ENCODE data around the gene GPR3.

GPR3 gene

DNA sequence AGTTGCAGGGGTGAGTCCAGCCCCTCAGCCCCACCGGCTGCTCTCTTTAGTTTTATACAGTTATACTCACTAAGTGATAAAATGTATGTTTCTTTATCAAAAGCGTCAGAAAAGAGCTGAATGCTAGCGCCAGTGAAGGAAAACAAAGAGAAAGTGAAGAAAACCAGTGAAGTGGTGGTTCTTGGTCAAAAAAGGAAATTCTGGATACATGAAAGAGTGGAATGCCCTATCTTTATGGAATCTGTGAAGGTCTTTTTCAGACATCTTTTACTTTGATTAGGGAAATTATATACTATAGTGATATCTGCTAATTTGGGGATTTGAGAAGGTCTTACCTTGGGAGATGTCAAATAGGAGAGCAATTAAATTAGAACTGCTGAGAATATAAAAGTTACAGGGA is 41.3 kb downstream of the GPR3 start:
- H2AK5ac ChIP-seq (ENCODE audit: low read length): no peak overlapping the region
- no peak overlapping the region for H3K23ac ChIP-seq (ENCODE audit: low read length)
- H3K4ac ChIP-seq (ENCODE audit: low read depth, low read length): no peak overlapping the region
- DNase-seq: no peak
- H3K56ac ChIP-seq (ENCODE audit: low read length): no peak overlapping the region
- H4K8ac ChIP-seq (ENCODE audit: low read depth, low read length): no peak overlapping the region
- H3K79me2 ChIP-seq (ENCODE audit: control insufficient read depth, insufficient read depth, low read length): peaks cover 20% of the 10 kb centered on the region
- H3K4me1 ChIP-seq (ENCODE audit: control insufficient read depth, low read depth, low read length): peaks cover 23% of the 10 kb centered on the region
- no peaks in the 10 kb centered on the region for H3K36me3 ChIP-seq (ENCODE audit: control insufficient read depth, insufficient read depth, low read length)
- H3K79me1 ChIP-seq (ENCODE audit: low read length): peaks cover 16% of the 10 kb centered on the region
- no peak overlapping the region for H3K9ac ChIP-seq (ENCODE audit: low read length)
- no peak overlapping the region for H2BK15ac ChIP-seq (replicated peaks; ENCODE audit: low read depth)
- no peak overlapping the region for H3K4me2 ChIP-seq (ENCODE audit: low read length)
- H3K4me3 ChIP-seq (ENCODE audit: low read length): no peak overlapping the region
- no peak overlapping the region for H3K27ac ChIP-seq (ENCODE audit: low read depth, low read length)
- no peak overlapping the region for H2BK120ac ChIP-seq (ENCODE audit: low read depth, low read length)
- H3K27me3 ChIP-seq (ENCODE audit: insufficient read depth, low read length, poor library complexity): no peaks in the 10 kb centered on the region
- H2BK5ac ChIP-seq (ENCODE audit: low read length): no peak overlapping the region
- no CpG with 5 or more reads among the region's 3 CpGs for WGBS (ENCODE audit: extremely low coverage, insufficient coverage, low lambda C conversion rate)
- H3K18ac ChIP-seq (ENCODE audit: low read length): no peak overlapping the region
- no peak overlapping the region for H4K5ac ChIP-seq (ENCODE audit: low read length)

DNA sequence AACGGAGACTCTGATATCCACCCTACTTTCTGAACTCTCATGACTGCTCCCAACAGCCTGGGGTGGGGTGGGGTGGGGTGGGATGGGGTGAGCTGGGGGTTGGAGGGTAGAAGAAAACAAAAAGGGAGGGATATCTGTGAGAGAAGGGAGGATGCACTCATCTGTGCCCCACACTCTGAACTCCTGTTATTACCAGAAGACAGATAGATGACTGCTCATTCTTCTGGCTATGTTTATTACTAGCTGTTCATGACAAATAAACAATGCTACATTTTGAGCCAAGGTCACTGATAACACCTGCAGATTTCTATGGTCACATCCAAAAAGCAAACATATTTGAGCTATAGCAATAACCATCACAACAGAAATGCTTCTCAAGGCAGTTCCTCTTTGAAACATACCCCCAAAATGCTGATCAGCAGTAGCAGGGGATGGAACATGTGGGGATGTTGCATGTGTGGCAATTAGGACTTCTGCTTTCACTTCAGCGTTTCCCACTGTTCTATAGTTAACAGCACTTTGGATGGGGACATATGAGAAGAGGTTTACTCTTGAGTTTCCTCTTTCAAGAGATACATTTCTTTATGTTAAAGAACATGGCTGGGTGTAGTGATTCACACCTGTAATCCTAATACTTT is 43.3 kb downstream of the GPR3 start:
- Histone ChIP-seq H2AK5ac (ENCODE audit: low read length) (peak overlapping the region; percentile 72), H3K27me3 (ENCODE audit: insufficient read depth, low read length, poor library complexity) (no peaks in the 10 kb centered on the region), H3K79me1 (ENCODE audit: low read length) (peaks cover 16% of the 10 kb centered on the region), H3K79me2 (ENCODE audit: control insufficient read depth, insufficient read depth, low read length) (peaks cover 21% of the 10 kb centered on the region), H2BK5ac (ENCODE audit: low read length) (no peak overlapping the region), H4K8ac (ENCODE audit: low read depth, low read length) (no peak overlapping the region), H4K5ac (ENCODE audit: low read length) (no peak overlapping the region), H3K23ac (ENCODE audit: low read length) (no peak overlapping the region), H3K4me2 (ENCODE audit: low read length) (no peak overlapping the region), H3K27ac (ENCODE audit: low read depth, low read length) (no peak overlapping the region), H3K4ac (ENCODE audit: low read depth, low read length) (peak overlapping the region; percentile 17), H2BK120ac (ENCODE audit: low read depth, low read length) (peak overlapping the region; percentile 45), H3K9ac (ENCODE audit: low read length) (no peak overlapping the region), H3K4me1 (ENCODE audit: control insufficient read depth, low read depth, low read length) (peaks cover 16% of the 10 kb centered on the region), H3K36me3 (ENCODE audit: control insufficient read depth, insufficient read depth, low read length) (no peaks in the 10 kb centered on the region), H3K56ac (ENCODE audit: low read length) (no peak overlapping the region), H3K4me3 (ENCODE audit: low read length) (no peak overlapping the region), H2BK15ac (replicated peaks; ENCODE audit: low read depth) (no peak overlapping the region), H3K18ac (ENCODE audit: low read length) (no peak overlapping the region)
- no CpG with 5 or more reads among the region's 2 CpGs for WGBS (ENCODE audit: extremely low coverage, insufficient coverage, low lambda C conversion rate)
- DNase-seq: no peak

DNA sequence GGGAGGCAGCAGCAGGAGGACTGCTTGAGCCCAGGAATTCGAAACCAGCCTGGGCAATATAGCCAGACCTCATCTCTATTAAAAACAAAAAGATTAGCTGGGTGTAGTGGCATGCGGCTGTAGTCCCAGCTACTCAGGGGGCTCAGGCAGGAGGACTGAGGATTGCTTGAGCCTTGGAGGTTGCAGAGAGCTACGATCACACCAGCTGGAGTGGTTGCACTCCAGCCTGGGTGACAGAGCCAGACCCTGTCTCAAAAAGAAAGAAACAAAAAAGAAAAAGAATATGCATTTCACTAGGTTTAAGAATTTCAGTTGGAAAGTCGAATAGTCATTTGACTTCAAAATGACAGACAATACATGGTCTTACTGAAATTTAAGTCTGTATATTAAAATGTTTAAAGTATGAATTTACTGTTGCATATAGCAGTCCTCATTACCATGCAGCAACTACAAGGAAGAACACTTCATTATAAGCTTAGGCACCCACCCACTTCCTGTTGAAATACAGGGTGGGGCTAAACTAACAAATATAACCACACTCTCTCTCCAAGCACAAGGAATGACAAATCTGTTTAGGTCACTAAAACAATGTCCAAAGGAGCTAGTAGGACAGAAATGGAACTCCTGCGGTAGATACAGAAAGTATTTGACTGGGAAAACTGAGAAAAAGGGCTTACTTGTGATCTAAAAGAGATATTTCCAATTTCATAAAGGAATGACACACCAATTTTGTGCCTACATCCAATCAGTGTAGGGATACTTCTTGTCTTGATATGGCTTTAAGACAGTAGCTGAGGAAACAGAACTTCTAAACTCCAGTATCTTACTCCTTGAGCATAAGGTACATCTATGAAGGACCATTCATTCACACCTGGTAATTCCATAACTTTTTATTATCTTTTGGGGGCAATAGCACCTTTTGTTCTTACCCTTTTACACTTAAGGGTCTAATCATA is 44.1 kb downstream of the GPR3 start:
- no peak overlapping the region for H2BK15ac ChIP-seq (replicated peaks; ENCODE audit: low read depth)
- DNase-seq: no peak
- no peak overlapping the region for H3K18ac ChIP-seq (ENCODE audit: low read length)
- peak overlapping the region; percentile 13 for H3K27ac ChIP-seq (ENCODE audit: low read depth, low read length)
- no peak overlapping the region for H4K8ac ChIP-seq (ENCODE audit: low read depth, low read length)
- H3K79me1 ChIP-seq (ENCODE audit: low read length): peaks cover 16% of the 10 kb centered on the region
- H3K23ac ChIP-seq (ENCODE audit: low read length): no peak overlapping the region
- H3K56ac ChIP-seq (ENCODE audit: low read length): peak overlapping the region; percentile 17
- no peak overlapping the region for H2BK120ac ChIP-seq (ENCODE audit: low read depth, low read length)
- no peak overlapping the region for H3K9ac ChIP-seq (ENCODE audit: low read length)
- H4K5ac ChIP-seq (ENCODE audit: low read length): no peak overlapping the region
- peaks cover 20% of the 10 kb centered on the region for H3K79me2 ChIP-seq (ENCODE audit: control insufficient read depth, insufficient read depth, low read length)
- H3K4me1 ChIP-seq (ENCODE audit: control insufficient read depth, low read depth, low read length): peaks cover 8% of the 10 kb centered on the region
- peak overlapping the region; percentile 17 for H3K4ac ChIP-seq (ENCODE audit: low read depth, low read length)
- no CpG with 5 or more reads among the region's 5 CpGs for WGBS (ENCODE audit: extremely low coverage, insufficient coverage, low lambda C conversion rate)
- H3K36me3 ChIP-seq (ENCODE audit: control insufficient read depth, insufficient read depth, low read length): no peaks in the 10 kb centered on the region
- no peak overlapping the region for H2BK5ac ChIP-seq (ENCODE audit: low read length)
- no peak overlapping the region for H3K4me2 ChIP-seq (ENCODE audit: low read length)
- no peak overlapping the region for H3K4me3 ChIP-seq (ENCODE audit: low read length)
- no peak overlapping the region for H2AK5ac ChIP-seq (ENCODE audit: low read length)
- no peaks in the 10 kb centered on the region for H3K27me3 ChIP-seq (ENCODE audit: insufficient read depth, low read length, poor library complexity)

DNA sequence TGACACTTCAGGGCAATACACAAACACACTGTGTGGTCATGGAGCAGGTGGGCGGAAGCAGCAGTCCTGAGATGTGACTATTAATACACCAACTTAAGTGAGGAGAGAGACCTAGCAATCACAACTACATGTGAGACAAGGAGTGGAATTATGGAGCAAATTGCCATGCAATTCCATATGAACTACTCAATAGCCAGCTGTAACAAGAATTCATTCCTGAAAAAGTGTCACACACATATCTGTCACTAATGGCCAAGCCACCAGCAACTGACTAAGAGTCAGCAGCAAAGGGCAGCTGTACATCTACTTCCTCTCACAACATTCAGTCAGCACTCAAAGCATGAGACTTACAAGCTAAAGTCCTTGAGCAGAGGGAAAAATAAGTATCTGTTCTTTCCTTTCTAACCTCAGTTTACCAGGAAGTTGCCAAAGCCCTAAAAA is 46.2 kb downstream of the GPR3 start:
- H2BK15ac ChIP-seq (replicated peaks; ENCODE audit: low read depth): no peak overlapping the region
- H3K79me2 ChIP-seq (ENCODE audit: control insufficient read depth, insufficient read depth, low read length): peaks cover 16% of the 10 kb centered on the region
- peaks cover 15% of the 10 kb centered on the region for H3K79me1 ChIP-seq (ENCODE audit: low read length)
- no peak overlapping the region for H2AK5ac ChIP-seq (ENCODE audit: low read length)
- H3K18ac ChIP-seq (ENCODE audit: low read length): no peak overlapping the region
- H3K4me3 ChIP-seq (ENCODE audit: low read length): no peak overlapping the region
- WGBS (ENCODE audit: extremely low coverage, insufficient coverage, low lambda C conversion rate): no CpG with 5 or more reads among the region's 1 CpG
- H3K9ac ChIP-seq (ENCODE audit: low read length): no peak overlapping the region
- no peak overlapping the region for H4K8ac ChIP-seq (ENCODE audit: low read depth, low read length)
- H3K27me3 ChIP-seq (ENCODE audit: insufficient read depth, low read length, poor library complexity): no peaks in the 10 kb centered on the region
- no peak overlapping the region for H3K56ac ChIP-seq (ENCODE audit: low read length)
- no peaks in the 10 kb centered on the region for H3K36me3 ChIP-seq (ENCODE audit: control insufficient read depth, insufficient read depth, low read length)
- no peak overlapping the region for H3K27ac ChIP-seq (ENCODE audit: low read depth, low read length)
- peaks cover 6% of the 10 kb centered on the region for H3K4me1 ChIP-seq (ENCODE audit: control insufficient read depth, low read depth, low read length)
- H3K4ac ChIP-seq (ENCODE audit: low read depth, low read length): no peak overlapping the region
- H3K23ac ChIP-seq (ENCODE audit: low read length): no peak overlapping the region
- H2BK5ac ChIP-seq (ENCODE audit: low read length): no peak overlapping the region
- no peak overlapping the region for H2BK120ac ChIP-seq (ENCODE audit: low read depth, low read length)
- no peak overlapping the region for H3K4me2 ChIP-seq (ENCODE audit: low read length)
- DNase-seq: no peak
- no peak overlapping the region for H4K5ac ChIP-seq (ENCODE audit: low read length)

DNA sequence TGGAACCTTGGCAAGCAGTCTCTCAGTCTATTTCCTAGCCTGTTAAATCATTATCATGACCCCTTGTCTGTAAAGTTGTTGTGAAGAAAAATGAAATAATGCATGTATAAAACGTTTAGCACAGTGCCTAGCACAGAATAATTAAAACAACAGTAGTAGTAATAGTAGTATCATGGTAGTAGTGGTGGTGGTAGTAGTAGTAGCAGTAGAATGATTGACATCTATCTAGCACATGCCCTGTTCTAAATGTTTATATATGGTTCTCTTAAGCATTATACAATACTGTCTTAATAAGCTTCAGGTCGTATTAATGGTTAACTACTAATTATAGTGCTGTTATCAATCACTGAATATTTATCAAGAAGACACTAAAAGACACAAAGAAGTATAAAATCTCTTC is 46.7 kb downstream of the GPR3 start:
- no peak overlapping the region for H4K8ac ChIP-seq (ENCODE audit: low read depth, low read length)
- no peak overlapping the region for H2BK120ac ChIP-seq (ENCODE audit: low read depth, low read length)
- no peak overlapping the region for H3K4me3 ChIP-seq (ENCODE audit: low read length)
- no peaks in the 10 kb centered on the region for H3K36me3 ChIP-seq (ENCODE audit: control insufficient read depth, insufficient read depth, low read length)
- H3K79me2 ChIP-seq (ENCODE audit: control insufficient read depth, insufficient read depth, low read length): peaks cover 16% of the 10 kb centered on the region
- no peak for DNase-seq
- peaks cover 6% of the 10 kb centered on the region for H3K4me1 ChIP-seq (ENCODE audit: control insufficient read depth, low read depth, low read length)
- no peak overlapping the region for H3K18ac ChIP-seq (ENCODE audit: low read length)
- no peak overlapping the region for H3K9ac ChIP-seq (ENCODE audit: low read length)
- no peak overlapping the region for H2BK5ac ChIP-seq (ENCODE audit: low read length)
- no peak overlapping the region for H3K23ac ChIP-seq (ENCODE audit: low read length)
- no peak overlapping the region for H4K5ac ChIP-seq (ENCODE audit: low read length)
- H3K79me1 ChIP-seq (ENCODE audit: low read length): peaks cover 16% of the 10 kb centered on the region
- WGBS (ENCODE audit: extremely low coverage, insufficient coverage, low lambda C conversion rate): no CpG with 5 or more reads among the region's 2 CpGs
- H3K56ac ChIP-seq (ENCODE audit: low read length): no peak overlapping the region
- H3K27ac ChIP-seq (ENCODE audit: low read depth, low read length): no peak overlapping the region
- no peak overlapping the region for H2BK15ac ChIP-seq (replicated peaks; ENCODE audit: low read depth)
- no peak overlapping the region for H3K4me2 ChIP-seq (ENCODE audit: low read length)
- H3K4ac ChIP-seq (ENCODE audit: low read depth, low read length): no peak overlapping the region
- H2AK5ac ChIP-seq (ENCODE audit: low read length): no peak overlapping the region
- H3K27me3 ChIP-seq (ENCODE audit: insufficient read depth, low read length, poor library complexity): no peaks in the 10 kb centered on the region
